Stimulated activated CD4-positive, alpha-beta T cell treated with anti-CD3 and anti-CD28 coated beads, Interleukin-1b, Interleukin-23, amount 100 ng/mL, for 24 hours (primary cell): ENCODE measurements around the gene RPL10.

Source experiments
- DNase-seq, 4 experiments: peaks; one replicate each; pipeline ENCODE4 v3.0.0-alpha.2; 2020; ENCODE audit warnings: low read depth in 4 of 4, low spot score in 1 of 4

The RPL10 gene

GRCh38 chrX:154443992-154444754 is 46.0 kb downstream of the RPL10 start, which contains the start of gene FAM50A:
Gene FAM50A (plus strand): TSS chrX:154444141. CDS start chrX:154444236, 95 bp downstream.
- peak in 3 of 4 experiments; percentile 45 to 60 (median 53) for DNase-seq

GRCh38 chrX:154444755-154445246 is 46.6 kb downstream of the RPL10 start:
- no peak for DNase-seq

GRCh38 chrX:154445776-154446175 is 47.6 kb downstream of the RPL10 start:
- no peak for DNase-seq

GRCh38 chrX:154446430-154446829 is 48.3 kb downstream of the RPL10 start:
- DNase-seq, result no peak

GRCh38 chrX:154448484-154448883 is 50.3 kb downstream of the RPL10 start:
- no peak for DNase-seq

- DNase-seq, result no peak
These were observed 51.4 kb downstream of the RPL10 start for GRCh38 chrX:154449618-154450017.

- DNase-seq, result no peak
These were observed 52.1 kb downstream of the RPL10 start for GRCh38 chrX:154450312-154450711.
